ENCODE data around the gene FAM20B.

- TF ChIP-seq, protein P1, sequence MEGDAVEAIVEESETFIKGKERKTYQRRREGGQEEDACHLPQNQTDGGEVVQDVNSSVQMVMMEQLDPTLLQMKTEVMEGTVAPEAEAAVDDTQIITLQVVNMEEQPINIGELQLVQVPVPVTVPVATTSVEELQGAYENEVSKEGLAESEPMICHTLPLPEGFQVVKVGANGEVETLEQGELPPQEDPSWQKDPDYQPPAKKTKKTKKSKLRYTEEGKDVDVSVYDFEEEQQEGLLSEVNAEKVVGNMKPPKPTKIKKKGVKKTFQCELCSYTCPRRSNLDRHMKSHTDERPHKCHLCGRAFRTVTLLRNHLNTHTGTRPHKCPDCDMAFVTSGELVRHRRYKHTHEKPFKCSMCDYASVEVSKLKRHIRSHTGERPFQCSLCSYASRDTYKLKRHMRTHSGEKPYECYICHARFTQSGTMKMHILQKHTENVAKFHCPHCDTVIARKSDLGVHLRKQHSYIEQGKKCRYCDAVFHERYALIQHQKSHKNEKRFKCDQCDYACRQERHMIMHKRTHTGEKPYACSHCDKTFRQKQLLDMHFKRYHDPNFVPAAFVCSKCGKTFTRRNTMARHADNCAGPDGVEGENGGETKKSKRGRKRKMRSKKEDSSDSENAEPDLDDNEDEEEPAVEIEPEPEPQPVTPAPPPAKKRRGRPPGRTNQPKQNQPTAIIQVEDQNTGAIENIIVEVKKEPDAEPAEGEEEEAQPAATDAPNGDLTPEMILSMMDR (IDR thresholded peaks at IDR 0.05), result no peak
- no peak for TF ChIP-seq EZH2 (IDR thresholded peaks at IDR 0.05; ENCODE audit: borderline replicate concordance, insufficient read depth, low read depth, low read length, poor library complexity, severe bottlenecking)
Observed at GRCh38 chr1:179015396-179015795, 10.3 kb upstream of the FAM20B start.

Data from B cell (primary cell).